Mononuclear cell (primary cell): ENCODE results near the gene PHRF1. TPM values are rescaled to one million over a fixed set of nuclear protein-coding genes. Genes with fewer than 3 reads are reported as not detected.

ENCODE experiments used
- H3K27me3 ChIP-seq: 2 replicates; pipeline ENCODE4 v1.6.0; 2011; ENCODE audit warnings: low read length, control low read depth; ENCODE audit not compliant: insufficient read depth
- H3K4me1 ChIP-seq: 2 replicates; pipeline ENCODE4 v1.5.1; 2011; ENCODE audit warnings: mild to moderate bottlenecking, low read length, control low read depth; ENCODE audit not compliant: insufficient read depth
- H3K4me3 ChIP-seq: 2 replicates; pipeline ENCODE4 v1.5.1; 2011; ENCODE audit warnings: mild to moderate bottlenecking, low read length, moderate library complexity
- H3K9me3 ChIP-seq: 2 replicates; pipeline ENCODE4 v1.5.1; 2011; ENCODE audit warnings: low read depth, mild to moderate bottlenecking, control low read depth, low read length
- total RNA-seq: library from RNA; depleted of rRNA; stranded (reverse); fragments of >200 nt; gene quantifications from one replicate; pipeline ENCODE4 v1.2.3, GENCODE V29; 2012

PHRF1 gene
- total RNA-seq, 1 donor, result 25.1 TPM

GRCh38 chr11:626475-627307 is 50.4 kb downstream of the PHRF1 start, which contains the start of gene SCT:
SCT (minus strand) TSS chr11:627181; CDS start chr11:627143, 38 bp downstream.
- H3K4me3 ChIP-seq, result no peak within 1 kb of the TSS
- H3K4me1 ChIP-seq, result peaks cover 10% of the 10 kb centered on the region
- H3K27me3 ChIP-seq, result peaks cover 4% of the 10 kb centered on the region
- no peaks in the 10 kb centered on the region for H3K9me3 ChIP-seq

GRCh38 chr11:627308-627576 is 51.0 kb downstream of the PHRF1 start:
- peaks cover 10% of the 10 kb centered on the region for H3K4me1 ChIP-seq
- H3K27me3 ChIP-seq, result peaks cover 4% of the 10 kb centered on the region
- no peaks in the 10 kb centered on the region for H3K9me3 ChIP-seq
- no peak overlapping the region for H3K4me3 ChIP-seq

GRCh38 chr11:628056-628455 is 51.8 kb downstream of the PHRF1 start:
- H3K4me1 ChIP-seq, result peaks cover 10% of the 10 kb centered on the region
- peaks cover 4% of the 10 kb centered on the region for H3K27me3 ChIP-seq
- H3K9me3 ChIP-seq, result no peaks in the 10 kb centered on the region
- no peak overlapping the region for H3K4me3 ChIP-seq

GRCh38 chr11:629237-629583 is 52.9 kb downstream of the PHRF1 start:
- peaks cover 4% of the 10 kb centered on the region for H3K27me3 ChIP-seq
- no peak overlapping the region for H3K4me3 ChIP-seq
- H3K4me1 ChIP-seq, result peaks cover 10% of the 10 kb centered on the region
- no peaks in the 10 kb centered on the region for H3K9me3 ChIP-seq

- Histone ChIP-seq H3K4me1 (peaks cover 10% of the 10 kb centered on the region), H3K27me3 (peaks cover 4% of the 10 kb centered on the region), H3K4me3 (no peak overlapping the region), H3K9me3 (no peaks in the 10 kb centered on the region)
Measured at GRCh38 chr11:630871-631270, 54.6 kb downstream of the PHRF1 start.

DNA sequence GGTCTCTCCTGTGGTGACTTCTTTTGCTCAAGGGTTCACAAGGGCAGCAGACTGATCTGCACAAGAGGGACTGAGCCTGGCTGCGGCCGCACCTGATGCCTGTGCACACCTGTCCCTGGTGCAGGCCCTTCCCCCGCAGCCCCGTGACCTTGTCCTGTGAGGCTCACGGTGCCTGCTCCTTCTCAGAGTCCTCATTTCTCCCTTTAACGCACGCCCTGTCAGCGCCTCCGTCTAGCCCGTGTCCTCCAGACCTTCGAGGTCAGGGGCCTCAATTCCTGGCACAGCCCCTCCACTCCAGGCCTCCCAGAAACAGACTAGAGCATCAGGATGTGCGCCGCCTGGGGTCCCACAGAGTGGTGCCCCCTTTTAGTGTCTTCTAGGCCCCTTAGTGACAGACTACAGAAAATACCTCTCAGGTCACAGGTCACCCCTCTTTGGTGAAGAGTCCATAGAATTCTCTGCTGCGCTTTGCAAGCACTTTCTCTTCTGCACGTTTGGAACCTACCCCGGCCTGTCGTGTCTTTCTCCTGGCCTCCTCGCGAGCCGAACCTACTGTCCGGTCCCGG is 59.8 kb downstream of the PHRF1 start:
- Histone ChIP-seq H3K9me3 (no peaks in the 10 kb centered on the region), H3K27me3 (peaks cover 24% of the 10 kb centered on the region), H3K4me3 (no peak overlapping the region), H3K4me1 (peaks cover 9% of the 10 kb centered on the region)

DNA sequence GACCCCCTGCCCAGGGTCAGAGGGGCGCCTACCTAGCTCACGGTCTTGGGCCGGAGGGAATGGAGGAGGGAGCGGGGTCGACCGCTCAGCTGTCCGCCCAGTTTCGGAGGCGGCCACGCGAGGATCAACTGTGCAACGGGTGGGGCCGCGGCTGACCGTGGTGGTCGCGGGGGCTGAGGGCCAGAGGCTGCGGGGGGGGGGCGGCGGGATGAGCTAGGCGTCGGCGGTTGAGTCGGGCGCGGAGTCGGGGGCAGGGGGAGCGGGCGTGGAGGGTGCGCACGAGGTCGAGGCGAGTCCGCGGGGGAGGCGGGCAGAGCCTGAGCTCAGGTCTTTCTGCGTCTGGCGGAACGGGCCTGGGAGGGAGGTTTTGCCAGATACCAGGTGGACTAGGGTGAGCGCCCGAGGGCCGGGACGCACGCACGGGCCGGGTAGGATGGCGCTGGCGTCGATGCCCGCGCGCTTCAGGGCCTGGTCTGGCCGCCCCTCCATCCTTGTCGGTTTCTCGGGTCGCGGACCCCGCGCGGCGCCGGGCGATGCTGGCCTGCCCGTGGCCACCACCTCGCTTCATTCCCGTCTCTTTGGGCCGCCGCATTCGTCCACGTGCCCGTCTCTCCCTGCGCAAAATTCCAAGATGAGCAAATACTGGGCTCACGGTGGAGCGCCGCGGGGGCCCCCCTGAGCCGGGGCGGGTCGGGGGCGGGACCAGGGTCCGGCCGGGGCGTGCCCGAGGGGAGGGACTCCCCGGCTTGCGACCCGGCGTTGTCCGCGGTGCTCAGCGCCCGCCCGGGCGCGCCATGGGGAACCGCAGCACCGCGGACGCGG is 60.5 kb downstream of the PHRF1 start, which contains the start of gene DRD4:
TSS of gene DRD4 (plus strand) at position 759 of the 822 bp plus-strand sequence. CDS start at position 795, 36 bp downstream.
- Histone ChIP-seq H3K9me3 (no peaks in the 10 kb centered on the region), H3K27me3 (peaks cover 24% of the 10 kb centered on the region), H3K4me3 (no peak within 1 kb of the TSS), H3K4me1 (peaks cover 11% of the 10 kb centered on the region)

DNA sequence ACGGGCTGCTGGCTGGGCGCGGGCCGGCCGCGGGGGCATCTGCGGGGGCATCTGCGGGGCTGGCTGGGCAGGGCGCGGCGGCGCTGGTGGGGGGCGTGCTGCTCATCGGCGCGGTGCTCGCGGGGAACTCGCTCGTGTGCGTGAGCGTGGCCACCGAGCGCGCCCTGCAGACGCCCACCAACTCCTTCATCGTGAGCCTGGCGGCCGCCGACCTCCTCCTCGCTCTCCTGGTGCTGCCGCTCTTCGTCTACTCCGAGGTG is 61.0 kb downstream of the PHRF1 start:
- Histone ChIP-seq H3K27me3 (peaks cover 24% of the 10 kb centered on the region), H3K4me1 (peaks cover 11% of the 10 kb centered on the region), H3K9me3 (no peaks in the 10 kb centered on the region), H3K4me3 (no peak overlapping the region)

DNA sequence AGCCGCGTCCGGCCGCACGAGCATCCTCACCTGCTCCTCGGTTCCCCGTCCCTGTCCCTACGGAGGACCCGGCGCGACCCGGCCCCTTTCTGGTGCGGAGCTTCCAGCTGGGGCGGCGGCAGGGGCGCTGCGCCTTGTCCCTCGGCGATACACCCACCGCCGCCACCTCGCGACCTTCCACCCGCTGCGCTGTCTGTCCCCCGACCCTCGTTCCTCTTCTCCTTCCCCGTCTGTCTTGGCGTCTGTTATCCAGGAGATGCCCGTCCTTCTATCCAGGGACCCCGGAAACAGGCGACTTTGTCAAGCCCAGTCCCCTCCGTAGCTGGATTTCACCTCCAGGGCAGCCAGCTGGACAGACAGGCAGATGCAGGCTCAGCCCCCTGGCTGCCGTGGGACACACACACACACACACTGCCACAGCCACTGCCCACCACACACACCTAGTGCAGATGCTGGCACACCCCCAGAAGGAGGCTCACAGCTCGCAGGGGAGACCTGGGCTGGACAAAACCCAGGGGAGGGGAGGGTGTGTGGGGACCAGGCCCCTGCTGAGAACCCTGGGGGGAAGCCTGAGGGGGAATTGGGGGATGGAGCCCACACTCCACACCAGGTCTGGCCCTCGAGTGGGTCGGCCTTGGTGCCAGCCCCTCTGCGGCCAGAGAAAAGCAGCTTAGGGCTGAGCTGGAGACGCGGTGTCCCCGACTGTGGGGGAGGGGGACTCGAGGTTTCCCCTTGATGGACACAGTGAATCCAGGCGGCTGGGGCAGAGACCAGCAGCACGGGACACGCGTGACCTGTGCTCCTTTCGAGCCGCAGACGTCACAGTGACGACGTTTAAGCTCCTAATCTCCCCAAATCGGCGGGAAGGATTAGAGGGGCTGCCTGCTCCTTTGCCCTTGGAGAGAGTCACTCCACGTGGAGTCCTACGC is 61.6 kb downstream of the PHRF1 start:
- Histone ChIP-seq H3K27me3 (peaks cover 24% of the 10 kb centered on the region), H3K9me3 (no peaks in the 10 kb centered on the region), H3K4me3 (no peak overlapping the region), H3K4me1 (peaks cover 11% of the 10 kb centered on the region)

DNA sequence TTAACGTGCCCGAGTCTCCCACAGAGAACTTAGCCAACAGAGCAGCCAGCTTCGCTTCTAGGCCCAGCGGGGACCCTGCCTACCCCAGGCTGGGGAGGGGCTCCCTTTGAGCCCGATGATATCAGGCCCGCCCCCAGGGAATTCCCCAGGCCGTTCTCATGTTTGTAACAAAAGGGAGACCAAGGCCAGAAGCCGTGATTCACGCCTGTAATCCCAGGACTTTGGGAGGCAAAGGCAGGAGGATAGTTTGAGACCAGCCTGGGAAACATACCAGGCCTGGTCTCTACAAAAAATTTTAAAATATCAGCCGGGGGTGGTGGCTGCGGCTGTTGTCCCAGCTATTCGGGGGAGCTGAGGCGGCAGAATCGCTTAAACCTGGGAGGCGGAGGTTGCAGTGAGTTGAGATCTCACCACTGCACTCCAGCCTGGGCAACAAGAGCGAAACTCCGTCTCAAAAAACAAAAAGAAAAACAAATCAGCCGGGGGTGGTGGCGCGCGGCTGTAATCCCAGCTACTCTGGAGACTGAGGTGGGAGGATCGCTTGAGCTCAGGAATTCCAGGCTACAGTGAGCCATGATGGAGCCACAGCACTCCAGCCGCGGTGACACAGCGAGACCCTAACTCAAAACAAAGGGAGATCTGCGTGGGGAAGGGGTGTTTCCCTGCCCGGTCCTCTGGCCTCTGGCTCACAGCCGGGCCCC is 62.5 kb downstream of the PHRF1 start:
- H3K9me3 ChIP-seq, result no peaks in the 10 kb centered on the region
- H3K4me3 ChIP-seq, result no peak overlapping the region
- H3K4me1 ChIP-seq, result peaks cover 11% of the 10 kb centered on the region
- peaks cover 24% of the 10 kb centered on the region for H3K27me3 ChIP-seq

DNA sequence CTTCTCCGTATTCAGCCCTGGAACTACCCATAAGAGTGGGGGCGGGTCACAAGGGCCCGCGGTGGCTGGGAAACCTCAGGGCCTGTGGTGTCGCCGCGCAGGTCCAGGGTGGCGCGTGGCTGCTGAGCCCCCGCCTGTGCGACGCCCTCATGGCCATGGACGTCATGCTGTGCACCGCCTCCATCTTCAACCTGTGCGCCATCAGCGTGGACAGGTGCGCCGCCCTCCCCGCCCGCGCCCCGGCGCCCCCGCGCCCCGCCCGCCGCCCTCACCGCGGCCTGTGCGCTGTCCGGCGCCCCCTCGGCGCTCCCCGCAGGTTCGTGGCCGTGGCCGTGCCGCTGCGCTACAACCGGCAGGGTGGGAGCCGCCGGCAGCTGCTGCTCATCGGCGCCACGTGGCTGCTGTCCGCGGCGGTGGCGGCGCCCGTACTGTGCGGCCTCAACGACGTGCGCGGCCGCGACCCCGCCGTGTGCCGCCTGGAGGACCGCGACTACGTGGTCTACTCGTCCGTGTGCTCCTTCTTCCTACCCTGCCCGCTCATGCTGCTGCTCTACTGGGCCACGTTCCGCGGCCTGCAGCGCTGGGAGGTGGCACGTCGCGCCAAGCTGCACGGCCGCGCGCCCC is 63.2 kb downstream of the PHRF1 start:
- no peak overlapping the region for H3K4me3 ChIP-seq
- peaks cover 11% of the 10 kb centered on the region for H3K4me1 ChIP-seq
- no peaks in the 10 kb centered on the region for H3K9me3 ChIP-seq
- peaks cover 24% of the 10 kb centered on the region for H3K27me3 ChIP-seq

- Histone ChIP-seq H3K4me3 (no peak overlapping the region), H3K9me3 (no peaks in the 10 kb centered on the region), H3K4me1 (peaks cover 11% of the 10 kb centered on the region), H3K27me3 (peaks cover 24% of the 10 kb centered on the region)
Measured at GRCh38 chr11:640021-640706, 63.9 kb downstream of the PHRF1 start.

- Histone ChIP-seq H3K4me3 (no peak overlapping the region), H3K4me1 (peaks cover 11% of the 10 kb centered on the region), H3K9me3 (no peaks in the 10 kb centered on the region), H3K27me3 (peaks cover 19% of the 10 kb centered on the region)
Measured at GRCh38 chr11:641806-642370, 65.6 kb downstream of the PHRF1 start.
